GM12878 (cell line): ENCODE measurements around the gene RBBP4. TPM values are rescaled to one million over a fixed set of nuclear protein-coding genes. Genes with fewer than 3 reads are reported as not detected.
"Not testable (repeated sequence)": the region's sequence is repeated elsewhere in the genome, so short reads cannot be mapped to it uniquely, and the experiment has no call there.

Source experiments
- ATAC-seq: fragments of 200-7000 bp; cut with Tn5 transposase; 3 replicates; pipeline ENCODE4 v1.9.1; 2020; ENCODE audit warnings: mild to moderate bottlenecking, moderate library complexity
- BruUV-seq: library from RNA; stranded (reverse); fragments of 400-500 nt; replicated peaks from 2 replicates; lab custom pipeline; 2021; lab: Mats Ljungman, UMichigan
- CTCF ChIA-PET: fragments of 300-600 bp; sonication (Branson Sonifier 250); formaldehyde crosslinking; extraction: SDS; loops from one replicate; lab custom pipeline; 2021; ENCODE audit warnings: inconsistent platforms; lab: Yijun Ruan, JAX
- POLR2A ChIA-PET: fragments of 350-600 bp; formaldehyde crosslinking; extraction: SDS; loops from one replicate; lab custom pipeline; 2021; ENCODE audit warnings: inconsistent platforms; lab: Charles Lee
- RAD21 ChIA-PET: fragments of 300-600 bp; sonication (Branson Sonifier 250); formaldehyde crosslinking; loops from one replicate; lab custom pipeline; 2023; ENCODE audit warnings: antibody characterized with exemption; ENCODE audit not compliant: unreplicated experiment; lab: Charles Lee
- SMC1A ChIA-PET: fragments of 300-600 bp; sonication (Branson Sonifier 250); formaldehyde crosslinking; loops from one replicate; lab custom pipeline; 2023; ENCODE audit not compliant: unreplicated experiment, uncharacterized antibody; lab: Charles Lee
- DNase-seq: peaks from one replicate; pipeline ENCODE4 v3.0.0-alpha.2; 2011; ENCODE audit warnings: low read depth, low spot score
- FAIRE-seq: peaks from 3 replicates; lab custom pipeline; 2011; peaks lifted over from hg19 to GRCh38; lab: Jason Lieb, UNC
- H2AFZ ChIP-seq: 2 replicates; pipeline ENCODE4 v1.6.0; 2011; ENCODE audit warnings: low read depth, low read length, control low read depth; ENCODE audit not compliant: control insufficient read depth
- H3K27ac ChIP-seq: 2 replicates; pipeline ENCODE4 v1.5.1; 2011; ENCODE audit warnings: control low read depth; ENCODE audit not compliant: control insufficient read depth, insufficient read depth
- H3K27me3 ChIP-seq, 2 experiments: replicated peaks in 1 of 2; 2 replicates each; pipeline versions ENCODE4 v1.6.0 to v1.6.1; 2011; ENCODE audit warnings: low read length in 1 of 2; ENCODE audit not compliant: control insufficient read depth in 2 of 2, insufficient read depth in 2 of 2
- H3K36me3 ChIP-seq, 2 experiments: 2 replicates each; pipeline ENCODE4 v1.5.1; 2011; ENCODE audit warnings: low read length in 1 of 2; ENCODE audit not compliant: control insufficient read depth in 2 of 2, insufficient read depth in 2 of 2
- H3K4me1 ChIP-seq: 2 replicates; pipeline ENCODE4 v1.6.1; 2011; ENCODE audit warnings: mild to moderate bottlenecking, low read length, moderate library complexity, mixed read lengths; ENCODE audit not compliant: control insufficient read depth, insufficient read depth
- H3K4me2 ChIP-seq: 2 replicates; pipeline ENCODE4 v1.6.0; 2011; ENCODE audit warnings: control low read depth; ENCODE audit not compliant: control insufficient read depth, insufficient read depth
- H3K4me3 ChIP-seq: fragments of 200-600 bp; sonication (generic); 2 replicates; pipeline ENCODE4 v1.5.1; 2016
- H3K79me2 ChIP-seq: 2 replicates; pipeline ENCODE4 v1.6.0; 2011; ENCODE audit warnings: low read length; ENCODE audit not compliant: control insufficient read depth, insufficient read depth
- H3K9ac ChIP-seq: 2 replicates; pipeline ENCODE4 v1.8.0; 2011; ENCODE audit warnings: low read length, control low read depth, mixed read lengths; ENCODE audit not compliant: control insufficient read depth, insufficient read depth
- H3K9me3 ChIP-seq: replicated peaks from 3 replicates; pipeline ENCODE4 v1.5.1; 2011; ENCODE audit warnings: mild to moderate bottlenecking, low read length; ENCODE audit not compliant: control insufficient read depth, insufficient read depth
- H4K20me1 ChIP-seq: 2 replicates; pipeline ENCODE4 v1.6.0; 2011; ENCODE audit not compliant: control insufficient read depth, insufficient read depth
- HDAC6 ChIP-seq: fragments of 200-600 bp; sonication (generic); IDR thresholded peaks from one replicate; pipeline ENCODE4 v1.8.0; 2017; ENCODE audit warnings: antibody characterized with exemption; ENCODE audit not compliant: unreplicated experiment
- MYB ChIP-seq: fragments of 150-350 bp; IDR thresholded peaks from 2 replicates; pipeline ENCODE4 v1.6.1; 2014; ENCODE audit warnings: mild to moderate bottlenecking, low read depth, low read length, borderline replicate concordance
- USF1 ChIP-seq: IDR thresholded peaks from 2 replicates; pipeline ENCODE4 v1.6.1; 2011; ENCODE audit warnings: borderline replicate concordance, low read depth, mild to moderate bottlenecking, moderate library complexity, mixed read lengths, low read length; ENCODE audit not compliant: insufficient read depth; ENCODE audit errors: extremely low read length
- ZNF217 ChIP-seq: fragments of 450-650 bp; IDR thresholded peaks from 2 replicates; pipeline ENCODE4 v1.6.1; 2017; ENCODE audit warnings: antibody characterized with exemption, mild to moderate bottlenecking
- WGBS: methylation state at CpG from one replicate; pipeline ENCODE4 v1.1.6; 2016; ENCODE audit warnings: low lambda C conversion rate; ENCODE audit not compliant: insufficient replicate concordance, insufficient coverage; ENCODE audit errors: missing lambda C conversion rate; 5-methylcytosine and 5-hydroxymethylcytosine counted together
- in situ Hi-C: fragments of 300-500 bp; cut with MboI; formaldehyde crosslinking; loops from 9 replicates; pipeline ENCODE4 v1.14.3; 2018; ENCODE audit warnings: mixed read lengths
- intact Hi-C: fragments of 100-400 bp; cut with micrococcal nuclease; formaldehyde crosslinking; loops from one replicate; pipeline ENCODE4 v1.14.2; 2022; ENCODE audit not compliant: unreplicated experiment
- polyA plus RNA-seq, 11 experiments: library from polyadenylated mRNA; depleted of rRNA in 4 of 11; unstranded in 6 of 11; stranded (reverse) in 5 of 11; fragments of >200 nt; fragmentation: Nextera tagmentation in 4 of 11; fragmentation: Illumina TruSeq in 1 of 11; extraction: Ambion mirVana in 4 of 11; extraction: Trizol in 1 of 11; gene quantifications; 1 replicate in 1 of 11; 2 replicates in 10 of 11; pipeline versions ENCODE4 v1.2.1 to v1.2.3, GENCODE V29; 2011 to 2016; ENCODE audit warnings: inconsistent platforms in 2 of 11, missing spikeins in 2 of 11, low read depth in 1 of 11
- total RNA-seq, 4 experiments: library from RNA; depleted of rRNA in 3 of 4; stranded (reverse); fragments of >200 nt in 3 of 4; fragmentation: Illumina TruSeq in 1 of 4; extraction: Trizol in 1 of 4; gene quantifications; 2 replicates each; pipeline versions ENCODE4 v1.2.1 to v1.2.3, GENCODE V29; 2013 to 2021

The RBBP4 gene
- total and polyA plus RNA-seq, 10 of the 15 experiments (the other 5 are each of a cell fraction or from before 2014, with no cell fraction given), result 120 to 357 (median 231) TPM

GRCh38 chr1:32696041-32696440, 45.0 kb downstream of the RBBP4 start (continued):
- no peak for TF ChIP-seq USF1
- TF ChIP-seq ZNF217, result no peak
- TF ChIP-seq HDAC6, result no peak
- no peak for TF ChIP-seq MYB

GRCh38 chr1:32696996-32697395, 46.0 kb downstream of the RBBP4 start:
- intact Hi-C loops, BruUV-seq, H3K27ac ChIP-seq, H3K79me2 ChIP-seq, H3K27me3 ChIP-seq, FAIRE-seq, H3K4me3 ChIP-seq, ATAC-seq, H3K9me3 ChIP-seq, H3K4me1 ChIP-seq, POLR2A ChIA-PET, SMC1A ChIA-PET, H3K4me2 ChIP-seq, CTCF ChIA-PET, in situ Hi-C loops, H3K36me3 ChIP-seq, H4K20me1 ChIP-seq, H2AFZ ChIP-seq, H3K9ac ChIP-seq, DNase-seq: not testable (repeated sequence)
- RAD21 ChIA-PET, result interaction anchor here (1.1 to 3.5 kb wide), 2 partner anchors 176 to 243 kb away, joined by 4 to 15 read pairs; no protein-coding TSS in a partner anchor
- WGBS, result 63% methylated on average over 8 of the region's 8 CpGs
